Mesothelial cell of epicardium (in vitro differentiated cells): ENCODE results near the gene OPRM1. TPM values are rescaled to one million over a fixed set of nuclear protein-coding genes. Genes with fewer than 3 reads are reported as not detected.

Experiments used
- DNase-seq, 2 experiments: peaks; one replicate each; pipeline ENCODE4 v3.0.0; 2021; ENCODE audit warnings: low spot score in 2 of 2; ENCODE audit not compliant: unreplicated experiment in 2 of 2
- H3K27ac Mint-ChIP-seq: 2 replicates; pipeline ENCODE4 v1.8.0; 2021; ENCODE audit warnings: mixed read lengths
- H3K27me3 Mint-ChIP-seq: 2 replicates; pipeline ENCODE4 v1.8.0; 2021; ENCODE audit warnings: low read depth, mixed read lengths
- H3K36me3 Mint-ChIP-seq: 2 replicates; pipeline ENCODE4 v1.8.0; 2021; ENCODE audit warnings: mixed read lengths
- H3K4me1 Mint-ChIP-seq: 2 replicates; pipeline ENCODE4 v1.8.0; 2021; ENCODE audit warnings: mixed read lengths
- H3K4me3 Mint-ChIP-seq: 2 replicates; pipeline ENCODE4 v1.8.0; 2021; ENCODE audit warnings: mild to moderate bottlenecking, moderate library complexity, mixed read lengths
- H3K9me3 Mint-ChIP-seq: 2 replicates; pipeline ENCODE4 v1.8.0; 2021; ENCODE audit warnings: mixed read lengths
- total RNA-seq: library from RNA; stranded (reverse); gene quantifications from 3 replicates; pipeline ENCODE4 v1.2.1, GENCODE V29; 2021
- TF ChIP-seq, protein P1 (sequence below): fragments of 200-600 bp; sonication (generic); IDR thresholded peaks from one replicate; pipeline ENCODE4 v1.5.0; 2021; ENCODE audit warnings: antibody characterized with exemption; ENCODE audit not compliant: unreplicated experiment

OPRM1 gene
- total RNA-seq, 1 donor from 2014 or later: not detected

GRCh38 chr6:154113392-154113791 lies 74.4 kb downstream of the OPRM1 start:
- peaks cover 9% of the 10 kb centered on the region for H3K9me3 Mint-ChIP-seq
- H3K4me1 Mint-ChIP-seq: no peaks in the 10 kb centered on the region
- no peak overlapping the region for H3K4me3 Mint-ChIP-seq
- no peaks in the 10 kb centered on the region for H3K36me3 Mint-ChIP-seq
- no peak for DNase-seq
- no peak overlapping the region for H3K27ac Mint-ChIP-seq
- TF ChIP-seq, protein P1, sequence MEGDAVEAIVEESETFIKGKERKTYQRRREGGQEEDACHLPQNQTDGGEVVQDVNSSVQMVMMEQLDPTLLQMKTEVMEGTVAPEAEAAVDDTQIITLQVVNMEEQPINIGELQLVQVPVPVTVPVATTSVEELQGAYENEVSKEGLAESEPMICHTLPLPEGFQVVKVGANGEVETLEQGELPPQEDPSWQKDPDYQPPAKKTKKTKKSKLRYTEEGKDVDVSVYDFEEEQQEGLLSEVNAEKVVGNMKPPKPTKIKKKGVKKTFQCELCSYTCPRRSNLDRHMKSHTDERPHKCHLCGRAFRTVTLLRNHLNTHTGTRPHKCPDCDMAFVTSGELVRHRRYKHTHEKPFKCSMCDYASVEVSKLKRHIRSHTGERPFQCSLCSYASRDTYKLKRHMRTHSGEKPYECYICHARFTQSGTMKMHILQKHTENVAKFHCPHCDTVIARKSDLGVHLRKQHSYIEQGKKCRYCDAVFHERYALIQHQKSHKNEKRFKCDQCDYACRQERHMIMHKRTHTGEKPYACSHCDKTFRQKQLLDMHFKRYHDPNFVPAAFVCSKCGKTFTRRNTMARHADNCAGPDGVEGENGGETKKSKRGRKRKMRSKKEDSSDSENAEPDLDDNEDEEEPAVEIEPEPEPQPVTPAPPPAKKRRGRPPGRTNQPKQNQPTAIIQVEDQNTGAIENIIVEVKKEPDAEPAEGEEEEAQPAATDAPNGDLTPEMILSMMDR: no peak
- peaks cover 3% of the 10 kb centered on the region for H3K27me3 Mint-ChIP-seq

DNA sequence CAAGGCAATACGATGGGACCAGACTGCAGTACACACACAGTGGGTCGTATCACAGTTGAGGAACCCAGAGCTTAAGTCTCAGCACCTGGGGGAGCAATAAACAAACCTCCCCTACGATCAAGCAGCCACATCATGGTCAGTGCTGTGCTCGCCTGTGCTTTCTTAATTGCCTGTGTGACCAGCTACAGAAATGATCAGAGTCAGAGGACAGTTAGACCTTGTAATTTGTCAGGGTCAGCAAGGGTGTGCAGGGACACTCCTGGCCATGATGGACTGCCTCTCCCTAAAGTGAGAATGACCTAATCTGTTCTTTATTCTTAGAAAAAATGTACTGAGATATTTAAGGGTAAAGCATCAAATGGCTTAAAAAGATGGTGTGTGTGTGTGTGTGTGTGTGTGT lies 78.4 kb downstream of the OPRM1 start:
- Mint-ChIP-seq H3K4me1 (no peaks in the 10 kb centered on the region), H3K27me3 (peaks cover 10% of the 10 kb centered on the region), H3K36me3 (no peaks in the 10 kb centered on the region), H3K4me3 (no peak overlapping the region), H3K9me3 (peaks cover 2% of the 10 kb centered on the region), H3K27ac (no peak overlapping the region)
- TF ChIP-seq, protein P1: no peak
- no peak for DNase-seq

- H3K4me1 Mint-ChIP-seq: no peaks in the 10 kb centered on the region
- H3K9me3 Mint-ChIP-seq: peaks cover 5% of the 10 kb centered on the region
- H3K4me3 Mint-ChIP-seq: no peak overlapping the region
- no peak overlapping the region for H3K27ac Mint-ChIP-seq
- H3K36me3 Mint-ChIP-seq: no peaks in the 10 kb centered on the region
- peaks cover 18% of the 10 kb centered on the region for H3K27me3 Mint-ChIP-seq
- DNase-seq: no peak
- TF ChIP-seq, protein P1: no peak
Observed at GRCh38 chr6:154122195-154122925, 83.3 kb downstream of the OPRM1 start.

DNA sequence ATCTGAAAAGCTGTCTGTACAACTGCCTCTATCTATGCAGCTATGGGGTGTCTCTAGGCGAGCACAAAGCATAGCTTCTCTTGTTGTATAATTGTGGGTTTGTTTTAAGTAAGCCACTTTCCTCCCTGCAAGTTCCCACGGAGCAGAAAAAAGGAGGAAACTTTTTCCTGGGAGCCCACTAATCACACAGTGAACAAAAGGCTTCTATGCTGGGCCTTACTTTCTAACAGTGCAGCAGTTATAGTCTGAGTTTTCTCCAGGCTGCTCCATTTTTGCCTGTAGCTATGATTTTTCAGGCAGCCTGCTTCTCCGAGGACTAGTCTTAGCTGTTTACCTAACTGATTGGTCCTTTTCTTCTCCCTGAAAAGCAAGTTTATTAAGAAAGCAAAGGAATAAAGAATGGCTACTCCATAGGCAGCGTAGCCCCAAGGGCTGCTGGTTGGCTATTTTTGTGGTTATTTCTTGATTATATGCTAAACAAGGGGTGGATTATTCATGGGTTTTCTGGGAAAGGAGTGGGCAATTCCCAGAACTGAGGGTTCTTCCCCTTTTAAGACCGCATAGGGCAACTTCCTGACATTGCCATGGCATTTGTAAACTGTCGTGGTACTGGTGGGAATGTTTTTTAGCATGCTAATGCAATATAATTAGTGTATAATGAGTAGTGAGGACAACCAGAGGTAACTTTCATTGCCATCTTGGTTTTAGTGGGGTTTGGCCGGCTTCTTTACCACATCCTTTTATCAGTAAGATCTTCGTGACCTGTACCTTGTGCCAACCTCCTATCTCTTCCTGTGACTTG lies 84.3 kb downstream of the OPRM1 start:
- Mint-ChIP-seq H3K27me3 (peaks cover 18% of the 10 kb centered on the region), H3K36me3 (no peaks in the 10 kb centered on the region), H3K4me3 (no peak overlapping the region), H3K27ac (no peak overlapping the region), H3K9me3 (peaks cover 5% of the 10 kb centered on the region), H3K4me1 (no peaks in the 10 kb centered on the region)
- TF ChIP-seq, protein P1: no peak
- no peak for DNase-seq

DNA sequence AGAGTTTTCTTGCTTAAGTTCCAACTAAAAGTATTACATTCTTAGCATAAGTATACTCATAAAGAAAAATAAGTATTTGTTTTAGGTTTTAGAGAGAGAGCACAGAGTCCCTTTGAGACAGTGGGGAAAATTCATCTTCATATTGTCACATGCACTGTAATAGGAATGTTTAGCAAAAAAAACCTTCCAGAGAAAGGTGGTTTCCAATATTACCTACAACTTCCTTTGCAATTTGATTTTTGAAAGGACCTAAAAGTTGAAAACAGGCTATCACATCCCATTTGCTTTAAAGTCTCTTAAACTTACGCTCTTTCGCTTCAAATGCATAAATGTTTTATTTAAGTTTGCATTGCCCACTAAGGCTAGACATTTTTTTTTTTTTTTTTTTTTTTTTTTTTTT lies 86.4 kb downstream of the OPRM1 start:
- H3K4me1 Mint-ChIP-seq: no peaks in the 10 kb centered on the region

More for the DNA sequence above, 86.4 kb downstream of the OPRM1 start:
- Mint-ChIP-seq H3K9me3 (peaks cover 5% of the 10 kb centered on the region), H3K27ac (no peak overlapping the region), H3K27me3 (peaks cover 11% of the 10 kb centered on the region), H3K4me3 (no peak overlapping the region), H3K36me3 (no peaks in the 10 kb centered on the region)
- no peak for DNase-seq
- TF ChIP-seq, protein P1: no peak
